Head of caudate nucleus (tissue), 42 donors: ENCODE measurements around the gene ZNF132.
"Not testable (repeated sequence)": the region's sequence is repeated elsewhere in the genome, so short reads cannot be mapped to it uniquely, and the experiment has no call there.

Experiments used
- DNase-seq, 42 donors: peaks; one replicate each; pipeline versions ENCODE4 v3.0.0 to v3.0.0-alpha.2; 2020 to 2021; ENCODE audit warnings: mixed read lengths in 7 of 42
- intact Hi-C: fragments of 100-400 bp; cut with DNase I; formaldehyde crosslinking; loops from one replicate; pipeline ENCODE4 v1.15.0; 2022

ZNF132 gene

GRCh38 chr19:58439576-58440554, at the start of gene ZNF132:
TSS of gene ZNF132 (minus strand) at chr19:58440153. CDS start at chr19:58439821, 332 bp downstream.
- intact Hi-C loops, result no loop called here
- DNase-seq, result peak; percentile 96 to 100 (median 99)

DNA sequence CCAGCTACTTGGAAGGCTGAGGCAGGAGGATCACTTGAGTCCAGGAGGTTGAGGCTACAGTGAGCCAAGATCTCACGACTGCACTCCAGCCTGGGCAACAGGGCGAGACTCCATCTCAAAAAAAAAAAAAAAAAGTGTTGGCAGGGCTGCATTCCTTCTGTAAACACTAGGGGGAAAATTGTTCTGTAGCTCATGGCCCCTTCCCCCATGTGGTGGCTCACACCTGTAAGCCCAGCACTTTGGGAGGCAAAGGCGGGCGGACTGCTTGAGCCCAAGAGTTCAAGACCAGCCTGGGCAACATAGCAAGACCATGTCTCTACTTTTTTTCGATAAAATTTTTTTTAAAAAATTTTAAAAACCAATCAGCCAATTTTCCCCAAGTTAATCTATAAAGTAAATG, 44.4 kb upstream of the ZNF132 start:
- intact Hi-C loops, DNase-seq: not testable (repeated sequence)

DNA sequence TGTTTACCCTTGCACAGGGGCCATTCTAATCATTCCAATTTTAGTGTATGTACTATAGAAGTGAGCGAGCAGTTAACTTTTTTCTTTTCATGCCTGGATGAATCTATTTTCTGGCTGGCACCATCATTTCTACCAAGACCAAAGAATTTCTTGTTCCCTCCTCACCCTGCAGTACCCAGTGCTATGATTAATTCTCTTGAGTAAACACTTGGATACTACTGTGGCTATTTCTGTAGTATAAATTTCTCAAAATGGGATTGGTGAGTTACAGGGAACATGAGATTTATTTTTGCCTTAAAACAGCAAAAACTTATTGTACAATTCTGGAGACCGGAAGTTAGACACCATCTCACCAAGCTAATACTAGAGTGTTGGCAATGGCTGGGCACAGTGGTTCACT, 43.8 kb upstream of the ZNF132 start:
- no peak for DNase-seq
- intact Hi-C loops, result no loop called here

- DNase-seq, result no peak
- intact Hi-C loops, result no loop called here
Measured at GRCh38 chr19:58482372-58482771, 42.4 kb upstream of the ZNF132 start.

DNA sequence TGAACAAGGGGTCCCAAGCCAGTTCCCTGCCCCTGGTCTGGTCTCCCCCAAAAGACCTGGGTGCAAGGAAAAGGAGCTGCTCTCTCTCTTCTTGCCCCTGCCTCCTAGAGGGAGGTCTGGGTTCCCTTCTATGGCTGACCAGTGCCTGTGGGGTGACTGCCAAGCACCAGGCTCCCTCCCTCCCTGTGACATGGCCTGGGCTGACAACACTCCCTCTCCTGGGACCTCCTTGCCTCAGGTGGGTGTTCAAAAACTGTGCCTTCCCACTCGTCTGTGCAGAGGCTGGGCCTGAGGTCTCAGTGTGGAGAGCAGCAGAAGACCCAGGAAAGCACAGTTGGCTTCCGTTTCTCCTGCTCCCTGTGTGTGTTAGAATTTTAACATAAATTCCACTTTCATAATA, 40.9 kb upstream of the ZNF132 start:
- no peak for DNase-seq
- intact Hi-C loops, result no loop called here

DNA sequence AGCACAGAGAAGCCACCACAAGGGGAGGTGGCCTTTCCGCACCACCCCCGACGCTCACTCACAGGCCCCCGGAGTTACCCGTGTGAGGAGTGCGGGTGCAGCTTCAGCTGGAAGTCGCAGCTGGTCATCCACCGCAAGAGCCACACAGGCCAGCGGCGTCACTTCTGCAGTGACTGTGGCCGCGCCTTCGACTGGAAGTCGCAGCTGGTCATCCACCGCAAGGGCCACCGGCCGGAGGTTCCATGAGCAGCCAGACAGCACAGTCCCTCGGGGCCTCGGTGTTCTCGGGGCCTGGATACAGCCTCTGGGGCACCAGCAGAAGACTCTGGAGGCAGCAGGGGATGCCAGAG, 40.5 kb upstream of the ZNF132 start:
- intact Hi-C loops, result no loop called here
- DNase-seq, result no peak

DNA sequence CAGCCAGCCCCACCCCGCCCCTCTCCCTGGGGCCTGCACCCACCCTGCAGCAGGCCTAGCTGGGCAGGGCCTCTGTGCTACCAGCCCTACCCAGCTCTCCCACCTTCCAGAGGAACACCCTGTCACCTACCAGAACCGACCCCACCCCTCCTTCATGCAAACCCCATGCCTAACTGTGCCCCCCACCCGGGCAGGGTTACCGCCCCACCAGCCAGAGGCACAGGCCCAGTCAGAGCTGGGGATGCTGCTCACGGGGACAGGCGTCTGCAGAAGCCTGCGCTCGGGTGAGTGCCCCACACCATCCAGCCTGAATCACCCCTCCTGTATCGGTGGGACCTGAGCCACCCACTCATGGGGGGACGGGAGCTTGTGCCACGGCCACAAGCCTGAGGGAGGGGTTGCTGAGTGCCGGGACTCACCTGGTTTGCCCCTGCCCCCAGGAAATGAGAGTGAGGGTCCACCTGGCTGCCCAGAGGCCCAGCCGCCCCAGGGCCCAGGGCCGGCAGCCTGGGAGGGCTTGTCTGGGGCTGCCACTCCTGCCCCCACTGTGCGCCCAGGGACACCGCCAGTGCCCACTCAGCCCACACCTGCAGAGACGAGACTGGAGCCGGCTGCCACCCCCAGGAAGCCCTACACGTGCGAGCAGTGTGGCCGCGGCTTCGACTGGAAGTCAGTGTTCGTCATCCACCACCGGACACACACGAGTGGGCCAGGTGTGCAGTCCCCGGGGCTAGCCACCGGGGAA, 40.0 kb upstream of the ZNF132 start:
- no peak for DNase-seq
- intact Hi-C loops, result no loop called here

- intact Hi-C loops, result no loop called here
- DNase-seq, result no peak
Measured at GRCh38 chr19:58479303-58479702, 39.4 kb upstream of the ZNF132 start.

DNA sequence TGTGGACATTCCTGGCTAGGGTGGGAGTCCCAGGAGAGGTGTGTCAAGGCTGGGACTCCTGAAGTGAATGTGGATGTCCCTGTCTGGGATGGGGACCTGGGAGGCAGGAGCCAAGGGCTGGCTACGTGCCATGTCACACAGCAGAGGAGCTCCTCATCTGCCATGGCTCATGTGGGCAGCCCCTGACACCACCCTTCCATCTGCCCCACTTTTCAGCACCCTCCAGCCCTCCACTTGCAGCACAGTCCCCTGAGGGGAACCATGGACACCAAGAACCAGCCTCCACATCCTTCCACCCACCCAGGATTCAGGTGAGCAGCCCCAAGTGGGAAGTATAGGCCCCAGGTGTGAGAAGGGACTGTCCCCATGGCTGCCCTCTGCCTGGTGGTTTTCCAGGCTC, 37.9 kb upstream of the ZNF132 start:
- no peak for DNase-seq
- intact Hi-C loops, result no loop called here

DNA sequence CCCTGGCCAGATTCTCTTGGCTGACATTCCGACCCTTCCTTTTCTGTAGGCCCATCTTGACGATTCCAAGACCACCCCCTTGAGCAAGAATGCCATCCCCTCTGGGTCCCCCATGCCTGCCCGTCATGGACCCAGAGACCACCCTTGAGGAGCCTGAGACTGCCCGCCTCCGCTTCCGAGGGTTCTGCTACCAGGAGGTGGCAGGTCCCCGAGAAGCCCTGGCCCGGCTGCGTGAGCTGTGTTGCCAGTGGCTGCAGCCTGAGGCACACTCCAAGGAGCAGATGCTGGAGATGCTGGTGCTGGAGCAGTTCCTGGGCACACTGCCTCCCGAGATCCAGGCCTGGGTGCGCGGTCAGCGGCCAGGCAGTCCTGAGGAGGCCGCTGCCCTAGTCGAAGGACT, 37.2 kb upstream of the ZNF132 start:
- intact Hi-C loops, result no loop called here
- DNase-seq, result no peak

- intact Hi-C loops, result no loop called here
- DNase-seq, result peak in 4 of 42 donors; percentile 12 to 58 (median 35)
Measured at GRCh38 chr19:58476498-58477015, 36.6 kb upstream of the ZNF132 start.

DNA sequence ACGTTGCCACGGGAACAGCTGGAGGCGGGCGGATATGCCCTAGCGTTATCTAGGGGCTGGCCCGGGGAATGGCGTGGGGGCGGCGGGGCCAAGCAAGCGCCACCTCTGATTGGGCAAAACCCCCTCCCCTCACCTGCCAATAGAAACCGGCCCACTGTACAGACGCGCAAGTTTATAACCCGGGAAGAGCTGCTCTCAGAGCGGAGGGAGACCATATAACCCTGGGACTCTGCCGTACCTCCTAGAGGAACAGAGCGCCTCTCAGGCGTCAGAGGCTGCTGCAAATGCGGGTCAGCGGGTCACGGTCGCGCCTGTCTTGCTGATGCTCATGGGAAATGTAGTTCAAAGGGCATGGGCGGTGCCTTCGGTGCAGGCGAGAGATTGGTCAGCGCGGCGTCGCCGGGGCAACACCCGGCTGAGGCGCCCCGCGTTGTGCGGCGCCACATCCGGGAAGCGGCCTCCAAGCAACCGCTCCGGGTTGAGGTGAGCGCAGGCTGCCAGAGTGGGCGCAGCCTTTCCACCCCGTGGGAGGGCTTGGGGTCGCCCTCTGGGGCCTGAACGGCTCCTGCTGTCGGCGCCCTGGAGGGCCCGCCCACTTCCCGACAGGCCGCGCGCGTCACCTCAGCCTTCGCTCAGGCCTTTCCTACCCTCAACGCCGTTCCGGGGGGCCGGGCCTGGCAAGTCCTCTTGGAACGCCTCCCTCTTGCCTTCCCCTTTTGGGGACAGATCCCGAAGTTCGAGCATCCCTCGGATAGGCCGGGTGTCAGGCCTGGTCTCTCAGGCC, 36.0 kb upstream of the ZNF132 start, which contains the start of gene ZNF446:
Gene ZNF446, plus strand, starts transcription at position 639 of the 784 bp plus-strand sequence. CDS start 867 bp downstream, outside the sequence.
- DNase-seq, result peak; percentile 95 to 99 (median 98)
- intact Hi-C loops, result no loop called here

- intact Hi-C loops, result no loop called here
- DNase-seq, result no peak
Measured at GRCh38 chr19:58474997-58475713, 35.2 kb upstream of the ZNF132 start.

DNA sequence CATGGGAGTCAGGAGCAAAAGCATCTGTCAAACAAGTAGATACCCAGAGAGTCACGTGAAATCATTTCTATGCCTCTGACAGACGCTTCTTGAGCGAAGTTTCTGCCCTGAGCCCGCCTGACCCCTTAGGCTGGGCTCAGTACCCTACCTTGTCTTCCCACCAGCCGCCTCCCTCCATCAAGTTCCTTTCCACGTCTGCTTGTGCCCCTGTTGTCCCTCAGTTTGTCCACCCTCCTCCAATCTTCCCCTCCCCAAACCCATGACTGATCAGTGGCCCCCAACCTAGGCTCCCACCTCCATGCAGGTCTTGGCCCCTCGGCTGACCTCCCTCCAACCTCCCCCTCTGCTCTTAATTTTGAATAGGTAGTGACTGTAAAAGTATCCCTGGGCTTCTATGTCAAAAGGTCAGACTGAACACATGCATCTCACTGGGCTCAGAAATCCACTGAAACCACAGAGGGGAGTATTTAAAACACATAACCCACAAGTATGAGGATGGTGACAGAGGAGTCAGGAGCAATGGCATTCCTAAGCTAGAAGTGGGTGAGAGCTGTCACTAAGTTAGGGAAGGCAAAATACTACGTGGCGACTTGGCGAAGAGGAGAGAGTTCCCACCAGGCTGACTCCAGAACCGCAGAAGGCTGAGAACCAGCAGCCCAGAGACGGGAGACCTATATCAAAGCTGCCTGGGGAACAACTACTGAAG, 34.5 kb upstream of the ZNF132 start:
- no peak for DNase-seq
- intact Hi-C loops, result no loop called here

DNA sequence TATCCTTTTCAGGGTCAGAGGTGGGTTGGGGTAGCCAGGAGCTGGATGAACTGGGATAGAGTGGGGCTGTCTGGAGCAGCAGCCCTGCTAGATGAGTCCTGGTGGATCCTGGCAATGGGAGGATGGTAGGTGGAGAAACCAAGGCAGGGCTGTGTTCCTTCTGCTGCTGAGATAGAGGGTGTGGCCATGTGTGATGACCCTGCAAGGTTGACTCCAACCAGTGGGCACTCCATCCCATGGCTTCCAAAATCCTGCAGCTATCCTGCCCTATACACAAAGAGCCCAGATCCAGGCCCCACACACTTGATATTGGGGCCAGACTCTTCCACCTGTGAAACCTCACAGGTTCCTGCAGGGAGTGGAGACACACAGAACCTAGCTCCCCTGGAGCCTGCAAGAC, 33.8 kb upstream of the ZNF132 start:
- intact Hi-C loops, result no loop called here
- no peak for DNase-seq

DNA sequence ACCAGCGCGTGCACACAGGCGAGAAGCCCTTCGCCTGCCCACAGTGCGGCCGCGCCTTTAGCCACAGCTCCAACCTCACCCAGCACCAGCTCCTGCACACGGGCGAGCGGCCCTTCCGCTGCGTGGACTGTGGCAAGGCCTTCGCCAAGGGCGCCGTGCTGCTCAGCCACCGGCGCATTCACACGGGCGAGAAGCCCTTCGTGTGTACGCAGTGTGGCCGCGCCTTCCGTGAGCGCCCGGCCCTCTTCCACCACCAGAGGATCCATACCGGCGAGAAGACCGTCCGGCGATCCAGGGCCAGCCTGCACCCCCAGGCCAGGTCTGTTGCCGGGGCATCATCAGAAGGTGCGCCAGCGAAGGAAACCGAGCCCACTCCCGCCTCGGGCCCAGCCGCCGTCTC, 31.8 kb upstream of the ZNF132 start:
- no peak for DNase-seq
- intact Hi-C loops, result no loop called here

DNA sequence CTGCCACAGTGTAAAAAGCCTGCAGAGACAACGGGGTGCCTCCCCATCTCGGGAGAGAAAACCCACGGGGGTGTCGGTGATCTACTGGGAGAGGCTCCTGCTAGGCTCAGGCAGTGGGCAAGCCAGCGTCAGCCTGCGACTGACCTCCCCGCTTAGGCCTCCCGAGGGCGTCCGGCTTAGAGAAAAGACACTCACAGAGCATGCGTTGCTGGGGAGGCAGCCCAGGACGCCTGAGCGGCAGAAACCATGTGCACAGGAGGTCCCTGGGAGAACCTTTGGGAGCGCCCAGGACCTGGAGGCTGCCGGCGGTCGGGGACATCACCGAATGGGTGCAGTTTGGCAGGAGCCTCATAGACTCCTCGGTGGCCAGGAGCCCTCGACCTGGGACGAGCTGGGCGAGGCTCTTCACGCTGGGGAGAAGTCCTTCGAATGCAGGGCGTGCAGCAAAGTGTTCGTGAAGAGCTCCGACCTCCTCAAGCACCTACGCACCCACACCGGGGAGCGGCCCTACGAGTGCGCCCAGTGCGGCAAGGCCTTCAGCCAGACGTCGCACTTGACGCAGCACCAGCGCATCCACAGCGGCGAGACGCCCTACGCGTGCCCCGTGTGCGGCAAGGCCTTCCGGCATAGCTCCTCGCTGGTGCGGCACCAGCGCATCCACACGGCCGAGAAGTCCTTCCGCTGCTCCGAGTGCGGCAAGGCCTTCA, 31.0 kb upstream of the ZNF132 start:
- intact Hi-C loops, DNase-seq: not testable (repeated sequence)
